Fibroblast of lung (primary cell): ENCODE data around the gene KIF6.

Experiments
- EZH2 ChIP-seq: IDR thresholded peaks from 2 replicates; pipeline ENCODE4 v1.5.1; 2012; ENCODE audit warnings: low read length, control low read depth, mild to moderate bottlenecking; ENCODE audit errors: missing control alignments
- TF ChIP-seq, protein P1 (sequence below), 2 donors: IDR thresholded peaks in 1 of 2; conservative IDR thresholded peaks in 1 of 2; 1 replicate in 1 of 2; 2 replicates in 1 of 2; pipeline ENCODE4 v1.5.1; 2011 to 2012; ENCODE audit warnings: low read length in 2 of 2, control low read depth in 1 of 2, inconsistent platforms in 1 of 2, low read depth in 1 of 2, mild to moderate bottlenecking in 1 of 2

DNA sequence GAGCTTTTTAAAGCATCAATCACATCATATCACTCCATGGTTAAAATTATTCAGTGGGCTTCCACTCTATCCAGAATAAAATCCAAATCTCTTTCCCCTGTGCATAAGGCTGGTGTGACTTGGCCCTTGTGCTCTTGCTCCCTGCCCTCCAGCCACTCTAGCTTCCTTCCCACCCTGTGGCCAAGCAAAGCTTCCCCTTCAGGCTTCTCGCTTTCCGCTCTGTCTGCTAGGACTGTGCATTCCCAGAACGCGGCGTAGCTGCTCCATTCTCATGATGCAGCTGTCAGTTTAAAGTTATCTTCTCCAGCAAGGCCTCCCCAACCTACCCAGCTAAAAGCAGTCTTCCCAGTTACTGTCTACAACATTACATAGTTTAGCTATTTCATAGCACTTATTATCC is 383.3 kb downstream of the KIF6 start:
- TF ChIP-seq, protein P1, sequence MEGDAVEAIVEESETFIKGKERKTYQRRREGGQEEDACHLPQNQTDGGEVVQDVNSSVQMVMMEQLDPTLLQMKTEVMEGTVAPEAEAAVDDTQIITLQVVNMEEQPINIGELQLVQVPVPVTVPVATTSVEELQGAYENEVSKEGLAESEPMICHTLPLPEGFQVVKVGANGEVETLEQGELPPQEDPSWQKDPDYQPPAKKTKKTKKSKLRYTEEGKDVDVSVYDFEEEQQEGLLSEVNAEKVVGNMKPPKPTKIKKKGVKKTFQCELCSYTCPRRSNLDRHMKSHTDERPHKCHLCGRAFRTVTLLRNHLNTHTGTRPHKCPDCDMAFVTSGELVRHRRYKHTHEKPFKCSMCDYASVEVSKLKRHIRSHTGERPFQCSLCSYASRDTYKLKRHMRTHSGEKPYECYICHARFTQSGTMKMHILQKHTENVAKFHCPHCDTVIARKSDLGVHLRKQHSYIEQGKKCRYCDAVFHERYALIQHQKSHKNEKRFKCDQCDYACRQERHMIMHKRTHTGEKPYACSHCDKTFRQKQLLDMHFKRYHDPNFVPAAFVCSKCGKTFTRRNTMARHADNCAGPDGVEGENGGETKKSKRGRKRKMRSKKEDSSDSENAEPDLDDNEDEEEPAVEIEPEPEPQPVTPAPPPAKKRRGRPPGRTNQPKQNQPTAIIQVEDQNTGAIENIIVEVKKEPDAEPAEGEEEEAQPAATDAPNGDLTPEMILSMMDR (conservative IDR thresholded peaks at IDR 0.05 in 1 of 2, IDR thresholded peaks at IDR 0.05 in 1 of 2; ENCODE audit: low read depth in 1 of 2, low read length in 2 of 2) = no peak
- TF ChIP-seq EZH2 = no peak
